Omental fat pad (tissue), 4 donors: ENCODE data around the gene PFN1. TPM values are rescaled to one million over a fixed set of nuclear protein-coding genes. Genes with fewer than 3 reads are reported as not detected.
"Not testable (repeated sequence)": the region's sequence is repeated elsewhere in the genome, so short reads cannot be mapped to it uniquely, and the experiment has no call there.

Experiments
- ATAC-seq: fragments of 150-250 bp; one replicate; pipeline ENCODE4 v1.9.1; 2016; ENCODE audit warnings: mild to moderate bottlenecking, moderate library complexity; ENCODE audit not compliant: low FRiP score
- DNase-seq: peaks from one replicate; pipeline ENCODE4 v3.0.0-alpha.2; 2019; ENCODE audit warnings: low spot score
- total RNA-seq, 4 donors: library from RNA; depleted of rRNA; stranded (reverse); fragments of >200 nt; gene quantifications; one replicate each; pipeline ENCODE4 v1.1.0, GENCODE V29; 2016
- TF ChIP-seq, protein P1 (sequence below), 3 donors: fragments of 450-650 bp; IDR thresholded peaks; one replicate each; pipeline ENCODE4 v1.5.1; 2016 to 2017; ENCODE audit warnings: antibody characterized with exemption in 3 of 3, mild to moderate bottlenecking in 3 of 3, moderate library complexity in 2 of 3

The PFN1 gene
- total RNA-seq, 4 donors from 2014 or later: 444 to 699 (median 616) TPM

DNA sequence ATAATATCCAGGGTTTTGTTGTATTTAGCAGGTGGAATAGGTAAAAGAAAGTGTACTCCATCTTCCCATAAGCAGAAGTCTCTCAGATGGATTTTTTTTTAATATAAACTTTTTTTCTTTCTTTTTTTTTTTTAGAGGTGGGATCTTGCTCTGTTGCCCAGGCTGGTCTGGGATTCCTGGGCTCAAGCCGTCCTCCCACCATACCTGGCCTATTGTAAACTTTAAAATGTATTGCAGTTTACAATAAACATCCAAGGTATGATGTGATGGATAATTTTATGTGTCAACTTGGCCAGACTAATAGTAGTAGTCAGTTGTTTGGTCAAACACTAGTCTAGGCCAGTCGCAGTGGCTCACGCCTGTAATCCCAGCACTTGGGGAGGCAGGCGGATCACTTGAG, 27.0 kb downstream of the PFN1 start:
- TF ChIP-seq, protein P1, sequence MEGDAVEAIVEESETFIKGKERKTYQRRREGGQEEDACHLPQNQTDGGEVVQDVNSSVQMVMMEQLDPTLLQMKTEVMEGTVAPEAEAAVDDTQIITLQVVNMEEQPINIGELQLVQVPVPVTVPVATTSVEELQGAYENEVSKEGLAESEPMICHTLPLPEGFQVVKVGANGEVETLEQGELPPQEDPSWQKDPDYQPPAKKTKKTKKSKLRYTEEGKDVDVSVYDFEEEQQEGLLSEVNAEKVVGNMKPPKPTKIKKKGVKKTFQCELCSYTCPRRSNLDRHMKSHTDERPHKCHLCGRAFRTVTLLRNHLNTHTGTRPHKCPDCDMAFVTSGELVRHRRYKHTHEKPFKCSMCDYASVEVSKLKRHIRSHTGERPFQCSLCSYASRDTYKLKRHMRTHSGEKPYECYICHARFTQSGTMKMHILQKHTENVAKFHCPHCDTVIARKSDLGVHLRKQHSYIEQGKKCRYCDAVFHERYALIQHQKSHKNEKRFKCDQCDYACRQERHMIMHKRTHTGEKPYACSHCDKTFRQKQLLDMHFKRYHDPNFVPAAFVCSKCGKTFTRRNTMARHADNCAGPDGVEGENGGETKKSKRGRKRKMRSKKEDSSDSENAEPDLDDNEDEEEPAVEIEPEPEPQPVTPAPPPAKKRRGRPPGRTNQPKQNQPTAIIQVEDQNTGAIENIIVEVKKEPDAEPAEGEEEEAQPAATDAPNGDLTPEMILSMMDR (IDR thresholded peaks at IDR 0.05): no peak

GRCh38 chr17:4920351-4921048, 27.8 kb downstream of the PFN1 start:
- peak; percentile 57 for ATAC-seq

More for the DNA sequence above, 27.0 kb downstream of the PFN1 start:
- DNase-seq (no peak), ATAC-seq (no peak)

DNA sequence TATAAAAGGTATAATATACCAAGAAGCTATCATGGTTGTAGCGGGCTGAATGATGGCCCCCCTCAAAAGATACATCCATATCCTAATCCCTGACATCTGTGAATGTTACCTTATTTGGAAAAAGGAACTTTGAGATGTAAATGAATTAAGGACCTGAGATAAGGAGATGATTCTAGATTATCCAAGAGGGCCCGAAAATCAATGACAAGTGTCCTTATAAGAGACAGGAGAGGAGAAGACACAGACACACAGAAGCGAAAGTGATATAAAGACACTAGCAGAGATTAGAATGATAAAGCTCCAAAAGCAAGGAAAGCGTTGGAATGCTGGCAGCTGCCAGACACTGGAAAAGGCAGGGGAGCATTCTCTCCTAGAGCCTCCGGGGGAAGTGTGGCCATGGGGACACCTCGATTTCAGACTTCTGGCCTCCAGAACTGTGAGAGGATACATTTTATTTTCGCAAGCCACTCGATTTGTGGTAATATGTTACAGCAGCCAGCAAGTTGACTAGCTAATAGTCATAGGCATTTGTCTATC, 28.8 kb downstream of the PFN1 start:
- DNase-seq (no peak), ATAC-seq (no peak)
- TF ChIP-seq, protein P1 (IDR thresholded peaks at IDR 0.05): no peak

More at GRCh38 chr17:4920351-4921048, 27.8 kb downstream of the PFN1 start:
- no peak for DNase-seq
- TF ChIP-seq, protein P1 (IDR thresholded peaks at IDR 0.05): no peak

DNA sequence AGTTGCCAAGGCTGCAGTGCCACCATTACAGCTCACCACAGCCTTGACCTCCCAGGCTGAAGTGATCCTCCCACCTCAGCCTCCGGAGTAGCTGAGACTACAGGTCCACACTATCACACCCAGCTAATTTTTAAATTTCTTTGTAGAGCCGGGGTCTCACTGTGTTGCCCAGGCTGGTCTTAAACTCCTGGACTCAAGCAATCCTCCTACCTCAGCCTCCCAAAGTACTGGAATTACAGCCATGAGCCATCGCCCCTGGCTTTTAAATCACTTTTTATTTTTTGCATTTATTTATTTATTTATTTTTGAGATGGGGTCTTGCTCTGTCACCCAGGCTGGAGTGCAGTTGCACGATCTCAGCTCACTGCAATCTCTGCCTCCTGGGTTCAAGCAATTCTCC, 33.8 kb downstream of the PFN1 start:
- not testable (repeated sequence) for ATAC-seq, DNase-seq

DNA sequence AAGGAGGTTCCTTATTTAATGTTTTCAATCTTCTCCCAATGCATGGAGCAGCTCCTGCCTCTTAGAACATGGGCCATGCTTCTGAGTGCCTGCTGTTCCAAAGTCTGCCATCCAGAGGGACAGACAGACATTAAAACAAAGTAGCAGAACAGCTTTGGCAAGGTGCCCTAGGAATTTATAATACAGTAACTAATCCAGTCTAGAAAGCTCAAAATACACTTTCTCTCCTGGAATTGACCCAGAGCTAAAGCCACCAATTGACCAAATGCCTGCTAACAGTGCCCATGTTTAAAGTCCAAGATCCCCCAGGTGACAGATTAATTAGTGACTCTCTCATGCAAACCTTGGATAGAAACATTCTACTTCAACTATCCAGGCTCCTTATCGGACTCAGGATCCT, 34.3 kb downstream of the PFN1 start:
- ATAC-seq (no peak), DNase-seq (no peak)
- TF ChIP-seq, protein P1 (IDR thresholded peaks at IDR 0.05): no peak

DNA sequence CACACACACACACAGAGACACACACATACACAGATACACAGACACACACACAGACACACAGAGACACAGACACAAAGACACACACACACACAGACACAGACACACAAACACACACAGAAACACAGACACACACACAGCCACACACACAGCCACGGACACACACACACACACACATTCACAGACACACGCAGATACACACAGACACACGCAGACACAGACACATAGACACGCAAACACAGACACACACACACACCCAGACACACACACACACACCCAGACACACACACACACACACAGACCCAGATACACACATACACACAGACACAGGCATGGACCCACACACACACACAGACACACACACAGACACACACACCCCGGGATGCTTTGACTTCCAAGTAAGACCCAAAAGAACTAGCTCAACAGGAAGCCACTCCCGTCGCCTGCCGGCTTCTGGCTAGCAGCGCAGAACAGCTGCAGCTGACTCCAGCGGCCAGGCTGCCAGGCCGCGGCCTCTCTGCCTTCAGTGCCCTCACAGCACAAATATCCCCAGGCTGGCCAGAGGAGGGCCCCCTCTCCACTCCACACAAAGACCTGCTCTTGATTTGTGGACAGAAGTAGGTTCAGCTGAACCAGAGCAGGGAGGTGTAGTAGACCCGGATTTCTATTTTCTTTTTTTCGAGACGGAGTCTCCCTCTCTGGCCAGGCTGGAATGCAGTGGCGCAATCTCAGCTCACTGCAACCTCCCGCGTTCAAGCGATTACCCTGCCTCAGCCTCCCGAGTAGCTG, 39.4 kb downstream of the PFN1 start:
- ATAC-seq (peak; percentile 97), DNase-seq (peak; percentile 58)
- TF ChIP-seq, protein P1 (IDR thresholded peaks at IDR 0.05): peak in 1 of 3 donors; percentile 37

- TF ChIP-seq, protein P1 (IDR thresholded peaks at IDR 0.05): no peak
- ATAC-seq (no peak), DNase-seq (no peak)
These were observed 40.0 kb downstream of the PFN1 start for GRCh38 chr17:4908301-4908700.

DNA sequence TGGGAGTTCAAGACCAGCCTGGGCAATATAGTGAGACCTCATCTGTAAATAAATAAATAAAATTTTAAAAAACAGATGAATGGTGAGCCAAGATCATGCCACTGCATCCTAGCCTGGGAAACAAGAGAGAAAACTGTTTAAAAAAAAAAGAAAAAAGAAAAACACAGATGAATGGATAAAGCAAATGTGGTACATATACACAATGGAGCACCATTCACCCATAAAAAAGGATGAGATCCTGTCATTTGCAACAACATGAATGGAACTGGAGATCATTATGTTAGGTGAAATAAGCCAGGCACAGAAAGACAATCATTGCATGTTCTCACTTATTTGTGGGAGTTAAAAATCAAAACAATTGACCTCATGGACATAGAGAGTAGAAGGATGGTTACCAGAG, 41.7 kb downstream of the PFN1 start:
- not testable (repeated sequence) for ATAC-seq

More for the DNA sequence above, 41.7 kb downstream of the PFN1 start:
- not testable (repeated sequence) for DNase-seq
